Activated CD8-positive, alpha-beta memory T cell treated with anti-CD3 and anti-CD28 coated beads, Interleukin-2, amount 50 U/mL, for 24 hours (primary cell): ENCODE measurements around the gene CACNA1H.

Experiments
- DNase-seq: peaks from one replicate; pipeline ENCODE4 v3.0.0-alpha.2; 2020; ENCODE audit errors: extremely low read depth

The CACNA1H gene

DNA sequence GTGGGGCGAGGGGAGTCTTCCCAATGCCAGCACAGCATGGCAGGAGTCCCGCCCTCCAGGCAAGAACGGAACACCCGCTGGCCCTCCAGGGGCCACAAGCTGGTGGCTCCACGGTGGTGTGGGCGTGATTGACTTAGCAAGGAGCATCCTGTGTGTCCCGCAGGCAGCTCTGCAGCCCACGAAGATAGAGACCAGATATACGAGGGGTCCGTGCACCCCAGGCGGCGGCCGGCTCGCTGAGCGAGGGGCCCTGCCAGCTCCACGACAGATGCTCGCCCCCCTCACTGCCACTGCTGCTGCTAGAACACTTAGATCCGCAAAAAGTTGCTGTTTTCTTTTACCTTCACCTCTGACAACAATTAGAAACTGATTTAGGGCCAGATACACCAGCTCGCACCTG lies 10.0 kb upstream of the CACNA1H start:
- no peak for DNase-seq

DNA sequence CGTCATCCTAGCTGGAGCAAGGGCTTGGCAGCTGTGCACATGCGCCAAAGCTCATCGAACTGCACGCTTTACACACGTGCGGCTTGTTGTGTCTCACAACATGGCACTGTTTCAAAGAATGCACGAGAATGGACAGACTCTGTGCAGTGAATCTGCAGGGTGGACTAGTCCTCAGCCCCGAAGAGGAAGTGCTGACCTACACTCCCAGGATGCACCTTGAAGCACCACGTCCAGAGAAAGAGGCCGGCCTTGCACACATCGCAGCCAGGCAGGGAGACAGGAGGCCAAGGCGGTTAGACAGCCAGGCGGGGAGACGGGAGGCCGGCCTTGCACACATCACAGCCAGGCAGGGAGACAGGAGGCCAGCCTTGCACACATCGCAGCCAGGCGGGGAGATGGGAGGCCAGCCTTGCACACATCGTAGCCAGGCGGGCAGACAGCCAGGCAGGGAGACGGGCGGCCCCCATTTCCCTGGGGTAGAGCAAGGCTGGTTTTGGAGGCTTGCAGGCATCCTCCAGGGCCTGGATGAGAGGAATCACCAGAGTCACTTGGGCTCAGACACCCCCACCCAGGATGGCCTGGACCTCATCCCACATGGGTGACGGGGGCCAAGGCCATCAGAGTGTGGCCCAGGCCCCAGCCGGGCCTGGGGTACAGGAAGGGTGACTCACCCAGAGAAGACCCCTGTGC lies 9.0 kb upstream of the CACNA1H start:
- DNase-seq, result no peak

DNA sequence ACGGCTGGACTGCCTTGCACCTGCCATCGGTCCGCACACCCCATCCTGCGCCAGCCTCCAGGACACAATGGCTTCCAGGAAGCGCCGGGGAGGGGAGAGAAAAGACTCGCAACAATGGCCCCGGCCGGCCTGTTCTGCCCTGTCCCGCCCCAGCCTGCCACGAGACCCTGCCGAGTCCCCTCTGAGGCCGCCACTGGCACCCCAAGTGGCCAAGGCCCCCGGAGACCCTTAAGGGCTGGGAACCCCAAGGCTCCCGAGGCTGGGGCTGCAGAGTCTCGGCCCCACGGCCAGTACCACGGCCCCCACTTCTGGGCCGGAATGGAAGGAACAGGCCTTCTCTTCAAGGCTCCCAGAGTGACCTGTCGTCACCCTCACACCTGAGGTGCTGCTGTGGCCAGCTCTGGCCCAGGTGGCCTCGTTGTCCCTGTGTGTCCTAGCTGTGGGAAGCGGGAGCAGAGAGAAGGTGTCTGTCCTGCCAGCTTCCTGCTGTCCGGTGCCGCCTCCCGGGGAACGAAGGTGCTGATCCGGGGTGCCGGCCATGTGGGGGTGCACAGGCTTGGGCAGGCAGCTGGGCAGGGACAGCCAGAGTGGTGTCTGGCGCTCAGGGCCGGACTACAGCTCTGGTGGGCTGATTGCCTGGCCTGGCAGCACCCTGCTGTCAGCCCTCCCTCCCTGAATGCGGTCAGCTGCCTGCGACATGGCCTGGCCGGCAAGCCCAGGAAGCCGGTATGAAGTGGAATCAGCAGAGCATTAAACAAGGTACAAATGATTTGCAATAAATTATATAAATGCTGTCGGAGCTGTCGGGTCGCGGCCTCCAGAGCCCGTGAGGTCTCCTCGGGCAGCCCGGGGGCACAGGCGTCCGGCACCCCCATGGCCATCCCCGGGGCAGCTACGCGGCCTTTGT lies 8.2 kb upstream of the CACNA1H start:
- DNase-seq, result no peak

DNA sequence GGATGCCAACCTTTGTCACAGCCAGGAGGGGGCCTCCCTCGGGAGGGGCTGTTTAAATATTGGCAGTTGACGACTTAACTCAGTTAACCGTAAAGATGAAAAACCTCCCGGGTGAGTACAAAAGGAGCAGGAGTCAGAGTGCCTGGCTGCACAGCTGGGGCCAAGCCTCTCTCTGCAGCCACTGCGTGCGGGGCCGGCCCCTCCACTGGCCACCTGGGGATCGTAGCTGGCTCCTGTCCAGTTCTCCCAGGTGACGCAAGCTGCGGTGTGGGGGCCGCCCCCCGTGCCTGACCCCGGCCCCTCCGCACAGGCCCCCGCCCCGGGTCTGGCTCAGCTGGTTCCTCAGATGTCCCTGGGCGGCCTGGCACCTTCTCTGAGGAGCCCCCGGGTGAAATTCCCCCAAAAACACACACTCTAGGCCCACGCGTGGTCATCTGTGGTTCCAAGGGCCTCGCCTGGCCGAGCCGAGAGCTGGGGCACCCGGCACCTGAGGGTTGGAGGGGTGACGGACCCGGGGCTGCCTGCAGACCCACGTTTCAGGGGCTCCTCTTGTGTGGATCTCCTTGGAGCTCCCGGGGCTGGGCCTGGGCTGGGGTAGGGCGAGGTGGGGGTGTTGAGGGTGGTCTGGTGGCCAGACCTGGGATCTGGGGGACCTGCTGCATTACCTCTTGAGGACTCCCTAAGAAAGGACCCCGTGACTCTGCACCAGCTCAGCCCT lies 7.4 kb upstream of the CACNA1H start:
- no peak for DNase-seq

DNA sequence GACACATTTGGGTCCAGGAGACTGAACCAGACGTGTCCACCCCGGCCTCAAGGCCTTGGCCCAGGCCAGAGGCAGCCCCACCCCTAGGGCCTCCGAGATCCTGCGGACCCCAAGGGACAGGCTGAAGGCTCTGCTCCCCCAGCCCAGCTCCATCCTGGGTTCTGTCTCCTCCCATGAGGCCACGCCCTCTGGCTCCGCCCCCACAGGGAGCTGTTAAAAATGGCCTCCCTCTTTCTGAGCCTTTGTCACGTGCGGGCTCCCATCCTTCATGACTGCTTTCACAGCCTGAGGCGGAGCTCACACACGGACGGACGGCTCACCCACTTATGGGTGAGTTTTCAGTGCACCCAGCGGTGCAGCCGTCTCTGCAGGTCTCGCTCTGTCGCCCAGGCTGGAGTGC lies 6.5 kb upstream of the CACNA1H start:
- no peak for DNase-seq

DNA sequence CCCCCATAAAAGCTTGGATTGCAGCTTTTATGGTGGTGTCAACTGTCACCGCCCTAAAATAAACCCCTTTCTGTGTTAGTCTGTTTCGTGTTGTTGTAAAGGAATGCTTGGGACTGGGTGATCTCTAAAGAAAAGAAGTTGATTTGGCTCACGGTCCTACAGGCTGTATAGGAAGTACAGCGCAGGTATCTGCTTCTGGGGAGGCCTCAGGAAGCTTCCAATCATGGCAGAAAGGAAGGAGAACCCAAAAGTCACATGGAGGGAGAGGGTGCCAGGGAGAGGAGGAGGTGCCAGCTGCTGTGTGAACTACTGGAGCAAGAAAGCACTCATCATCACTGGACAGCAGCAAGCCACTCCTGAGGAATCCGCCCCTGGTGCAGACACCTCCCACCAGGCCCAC lies 5.9 kb upstream of the CACNA1H start:
- DNase-seq, result no peak

DNA sequence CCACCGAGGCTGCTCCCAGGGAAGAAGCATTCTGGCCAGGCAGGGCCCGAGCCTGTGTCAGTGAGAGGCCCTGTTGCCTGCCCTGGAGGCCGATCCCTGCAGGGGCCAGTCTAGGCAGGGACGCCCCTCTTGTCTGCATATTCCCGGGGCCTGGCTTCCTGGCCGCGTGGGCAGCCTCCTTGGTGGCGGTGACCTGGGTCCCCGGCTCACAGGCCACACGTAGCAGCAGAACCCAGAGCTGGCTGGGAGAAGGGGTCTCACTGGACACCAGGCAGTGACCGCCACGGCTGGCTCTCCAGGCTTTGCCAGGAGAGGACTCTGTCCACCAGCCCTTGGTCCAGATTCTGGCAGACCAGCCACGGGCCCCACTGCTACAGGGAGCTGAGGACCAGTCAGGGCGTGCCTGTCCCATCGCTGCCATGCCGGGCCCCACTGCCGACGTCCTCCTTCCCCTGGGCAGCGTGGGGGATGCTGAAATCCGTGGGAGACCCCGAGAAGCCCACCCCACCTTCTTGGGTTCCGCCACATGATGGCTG lies 3.7 kb upstream of the CACNA1H start:
- no peak for DNase-seq

DNA sequence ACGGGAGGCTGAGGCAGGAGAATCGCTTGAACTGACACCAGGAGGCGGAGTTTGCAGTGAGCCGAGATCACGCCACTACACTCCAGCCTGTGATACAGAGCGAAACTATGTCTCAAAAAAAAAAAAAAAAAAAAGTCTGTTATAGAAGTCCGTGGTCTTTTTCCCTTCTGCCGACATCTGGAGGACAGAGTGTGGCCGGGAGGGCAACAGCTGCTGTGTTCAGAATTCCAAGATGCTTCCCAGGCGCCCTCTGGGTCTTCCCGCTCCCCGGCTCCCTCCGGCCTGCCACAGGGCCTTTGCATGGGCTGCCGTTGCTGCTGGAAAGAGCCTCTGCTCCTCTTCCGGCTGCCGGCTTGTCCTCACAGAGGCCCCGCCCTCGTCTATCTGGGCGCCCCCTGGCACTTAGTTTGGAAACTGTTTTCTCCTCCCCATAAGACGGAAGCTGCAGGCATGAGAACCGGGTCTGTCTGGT lies 2.4 kb upstream of the CACNA1H start:
- DNase-seq, result no peak

DNA sequence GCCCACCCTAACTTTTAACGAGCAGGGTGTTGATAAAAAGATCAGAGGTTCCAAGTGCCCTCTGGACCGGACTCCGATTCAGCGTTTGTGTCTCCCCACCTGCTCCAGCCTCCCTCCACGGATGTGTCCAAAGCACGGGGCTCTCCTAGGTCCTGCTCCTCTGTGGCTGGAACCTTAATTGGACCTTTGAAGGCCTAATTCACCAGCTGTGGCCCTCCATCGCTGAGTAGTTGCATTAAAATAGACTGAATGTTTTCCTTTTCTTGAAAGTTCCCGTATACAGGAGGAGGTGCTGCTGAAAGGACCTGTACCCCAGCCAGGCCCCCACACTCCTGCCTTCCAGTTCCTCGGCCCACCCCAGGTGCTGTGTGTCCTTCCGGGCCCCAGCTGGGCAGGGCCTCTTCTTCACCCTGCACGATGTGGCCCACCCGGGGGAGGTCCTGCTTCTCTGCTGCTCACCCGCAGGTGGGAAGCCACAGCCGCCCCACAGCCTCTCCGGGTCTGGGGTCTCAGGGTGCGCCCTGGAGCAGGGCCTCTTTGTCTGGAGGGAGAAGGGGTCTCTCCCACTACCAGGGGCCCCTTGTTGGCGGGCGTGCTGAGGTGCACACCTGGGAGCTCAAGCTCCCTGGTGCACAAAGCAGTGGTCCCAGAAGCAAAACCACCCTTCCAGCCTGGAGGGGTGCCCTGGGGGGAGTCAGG lies 1.3 kb upstream of the CACNA1H start:
- DNase-seq, result no peak

DNA sequence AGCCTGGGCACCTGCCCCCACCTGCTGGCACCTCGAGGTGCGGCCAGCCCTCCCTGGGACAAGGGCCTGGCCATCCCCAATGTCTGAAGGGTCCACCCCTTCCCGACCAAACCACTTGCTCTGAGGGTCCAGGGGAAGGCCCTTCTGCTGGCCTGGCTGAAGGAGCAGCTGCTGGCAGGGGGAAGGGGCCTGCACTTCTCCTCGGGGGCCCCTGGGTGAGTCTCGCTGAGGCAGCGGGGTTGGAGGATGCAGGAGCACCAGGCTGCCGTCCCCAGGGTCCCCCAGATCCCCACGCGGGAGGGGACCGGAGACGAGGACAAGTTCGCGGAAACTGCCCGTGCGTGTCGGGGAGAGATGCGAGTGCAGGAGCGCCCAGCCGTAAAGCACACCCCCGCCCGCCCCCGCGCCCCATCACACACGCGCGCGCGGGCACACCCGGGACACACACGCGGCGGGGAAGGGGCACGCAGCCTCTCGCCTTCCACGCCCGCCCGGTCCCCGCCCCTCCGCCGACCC lies 725 bp upstream of the CACNA1H start:
- DNase-seq, result no peak

DNA sequence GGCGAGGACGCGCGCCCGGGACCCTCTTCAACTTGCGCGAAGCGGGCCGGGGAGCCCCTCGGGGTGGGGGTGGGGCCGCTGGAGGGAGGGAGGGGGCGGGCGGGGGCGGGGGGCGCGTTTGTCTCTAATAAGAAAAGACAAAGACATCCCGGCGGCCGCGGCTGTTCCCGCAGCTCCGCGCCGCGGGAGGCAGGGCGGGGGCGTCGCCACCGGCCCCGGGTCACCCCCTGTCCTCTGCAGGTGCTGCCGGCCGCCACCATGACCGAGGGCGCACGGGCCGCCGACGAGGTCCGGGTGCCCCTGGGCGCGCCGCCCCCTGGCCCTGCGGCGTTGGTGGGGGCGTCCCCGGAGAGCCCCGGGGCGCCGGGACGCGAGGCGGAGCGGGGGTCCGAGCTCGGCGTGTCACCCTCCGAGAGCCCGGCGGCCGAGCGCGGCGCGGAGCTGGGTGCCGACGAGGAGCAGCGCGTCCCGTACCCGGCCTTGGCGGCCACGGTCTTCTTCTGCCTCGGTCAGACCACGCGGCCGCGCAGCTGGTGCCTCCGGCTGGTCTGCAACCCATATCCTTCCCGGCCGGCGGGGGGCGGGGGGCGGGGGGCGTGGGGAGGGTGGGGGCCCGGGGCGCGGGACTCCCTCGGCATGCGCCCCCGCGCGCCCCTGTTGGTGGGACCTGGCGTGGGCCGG lies 714 bp downstream of the CACNA1H start:
- DNase-seq, result no peak

DNA sequence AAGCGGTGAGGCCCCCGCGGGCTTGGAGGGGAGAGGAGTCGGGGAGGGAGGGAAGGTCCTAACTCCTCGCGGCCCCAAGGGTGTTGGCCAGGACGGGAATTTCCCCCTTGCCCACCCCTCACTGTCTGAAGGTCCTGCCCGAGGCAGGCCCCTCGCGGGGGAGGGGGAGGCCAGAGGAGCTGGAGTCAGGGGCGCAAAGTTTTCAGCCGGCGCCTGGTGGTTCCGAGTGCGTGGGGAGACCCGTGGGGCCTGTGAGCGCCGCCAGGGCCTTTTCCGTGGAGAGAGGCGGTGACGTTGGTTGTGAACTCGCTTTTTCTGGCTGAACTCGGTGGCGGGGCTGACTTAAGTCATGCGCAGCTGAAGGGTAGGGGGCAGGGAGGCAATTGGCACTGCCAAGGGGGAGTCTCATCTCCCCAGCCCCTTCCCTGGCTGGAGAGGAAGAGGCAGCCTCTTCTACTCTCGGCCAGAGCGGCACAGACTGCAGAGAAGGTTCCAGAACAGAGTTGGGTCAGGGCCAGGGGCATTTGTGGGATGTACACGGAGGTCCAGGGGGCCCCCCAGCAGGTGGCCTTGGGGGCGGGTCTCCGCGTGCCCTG lies 1.5 kb downstream of the CACNA1H start:
- DNase-seq, result no peak

DNA sequence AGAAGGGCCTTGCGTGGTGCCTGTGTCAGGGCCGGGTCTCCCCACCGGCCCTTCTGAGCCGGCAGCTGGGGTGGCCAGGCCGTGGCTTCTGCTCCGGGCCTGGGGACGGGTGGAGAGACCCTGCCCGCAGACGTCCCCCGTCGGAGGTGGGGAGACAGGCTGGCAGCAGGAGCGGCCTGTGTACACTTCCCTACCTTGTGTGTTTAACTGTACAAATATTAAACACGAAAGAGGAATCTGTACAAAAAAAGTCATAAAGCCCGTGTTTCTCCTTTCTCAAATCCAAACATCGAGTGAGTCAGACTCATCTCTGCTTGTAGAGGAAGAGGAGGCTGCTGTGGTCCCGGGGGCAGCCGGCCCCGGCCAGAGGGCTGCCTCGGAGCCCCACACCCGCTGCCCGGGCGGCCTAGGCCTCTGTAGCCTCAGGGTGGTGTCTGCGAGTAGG lies 2.0 kb downstream of the CACNA1H start:
- DNase-seq, result no peak

DNA sequence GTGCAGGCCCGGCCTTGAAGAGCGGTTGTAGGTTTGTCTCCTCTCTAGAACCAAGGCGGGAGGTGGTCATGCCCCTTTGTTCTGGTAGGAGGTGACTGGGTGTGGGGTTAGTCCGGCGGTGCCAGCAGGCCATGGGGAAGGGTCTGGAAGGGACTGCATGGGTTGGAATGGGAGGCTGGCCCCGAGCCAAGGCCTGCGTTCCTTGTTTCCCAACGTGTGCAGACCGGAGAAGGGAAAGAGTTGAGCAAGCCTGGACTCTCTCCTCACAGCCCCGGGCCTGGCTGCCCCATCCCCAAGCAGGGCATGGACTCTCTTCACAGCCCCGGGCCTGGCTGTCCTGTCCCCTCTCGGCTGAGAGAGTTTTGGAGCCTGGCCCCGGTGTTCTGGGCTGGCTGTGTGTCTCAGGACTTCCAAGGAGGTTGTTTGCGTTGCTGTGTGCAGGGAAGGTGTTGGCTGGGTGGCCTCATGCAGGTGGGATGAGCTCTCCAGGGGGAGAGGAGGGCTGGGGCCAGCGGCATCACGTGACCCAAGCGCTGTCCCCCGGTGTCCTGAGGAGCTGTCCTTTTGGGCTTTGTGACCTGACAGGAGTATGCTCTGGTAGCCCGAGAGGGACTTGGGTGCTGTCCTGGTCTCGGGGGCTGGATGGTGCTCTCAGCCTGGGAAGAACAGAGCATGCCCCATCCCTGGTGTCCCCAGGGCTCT lies 2.6 kb downstream of the CACNA1H start:
- DNase-seq, result no peak

DNA sequence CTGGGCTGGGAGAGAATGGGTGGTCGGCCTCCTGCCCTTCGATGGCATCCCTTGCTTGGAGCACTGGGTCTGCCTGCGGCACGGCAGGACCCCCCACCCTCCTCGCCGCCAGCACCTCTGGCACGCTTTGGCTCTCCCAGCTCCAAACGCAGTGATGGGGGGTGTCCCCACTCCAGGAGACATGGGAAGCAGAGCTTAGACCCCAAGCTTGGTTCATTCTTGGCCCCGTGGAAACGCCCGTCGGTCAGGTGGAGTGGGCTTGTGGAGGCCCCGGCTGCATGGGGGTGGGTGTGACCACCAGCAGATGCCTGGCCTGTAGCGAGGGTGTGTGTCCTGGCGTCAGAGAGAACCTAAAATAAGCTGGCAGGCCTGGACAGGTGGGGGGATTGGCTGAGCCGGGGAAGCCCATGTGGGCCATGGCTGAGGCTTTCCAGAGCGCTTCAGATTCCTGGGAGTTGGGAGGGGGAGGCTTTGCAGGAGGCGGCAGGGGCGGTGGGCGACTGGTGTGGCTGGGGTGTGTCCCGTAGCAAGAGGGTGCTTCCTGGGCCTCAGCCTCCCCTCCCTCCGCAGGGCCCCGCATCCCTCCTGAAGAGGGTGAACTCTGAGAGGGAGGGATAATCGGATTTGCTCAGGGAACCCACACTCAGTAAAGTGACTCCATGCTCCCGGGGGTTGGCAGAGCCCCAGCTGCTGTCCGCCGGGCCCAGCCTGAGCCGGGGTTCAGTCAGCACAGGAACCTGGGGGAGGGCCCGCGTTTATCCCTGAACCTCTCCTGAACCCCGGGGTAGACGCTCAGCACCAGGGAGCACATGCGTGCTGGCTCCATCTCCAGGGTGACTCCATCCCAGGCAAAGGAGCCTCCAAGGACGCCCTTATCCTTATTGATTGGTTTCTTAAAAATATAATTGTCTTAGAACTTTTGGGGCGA lies 3.4 kb downstream of the CACNA1H start:
- no peak for DNase-seq

DNA sequence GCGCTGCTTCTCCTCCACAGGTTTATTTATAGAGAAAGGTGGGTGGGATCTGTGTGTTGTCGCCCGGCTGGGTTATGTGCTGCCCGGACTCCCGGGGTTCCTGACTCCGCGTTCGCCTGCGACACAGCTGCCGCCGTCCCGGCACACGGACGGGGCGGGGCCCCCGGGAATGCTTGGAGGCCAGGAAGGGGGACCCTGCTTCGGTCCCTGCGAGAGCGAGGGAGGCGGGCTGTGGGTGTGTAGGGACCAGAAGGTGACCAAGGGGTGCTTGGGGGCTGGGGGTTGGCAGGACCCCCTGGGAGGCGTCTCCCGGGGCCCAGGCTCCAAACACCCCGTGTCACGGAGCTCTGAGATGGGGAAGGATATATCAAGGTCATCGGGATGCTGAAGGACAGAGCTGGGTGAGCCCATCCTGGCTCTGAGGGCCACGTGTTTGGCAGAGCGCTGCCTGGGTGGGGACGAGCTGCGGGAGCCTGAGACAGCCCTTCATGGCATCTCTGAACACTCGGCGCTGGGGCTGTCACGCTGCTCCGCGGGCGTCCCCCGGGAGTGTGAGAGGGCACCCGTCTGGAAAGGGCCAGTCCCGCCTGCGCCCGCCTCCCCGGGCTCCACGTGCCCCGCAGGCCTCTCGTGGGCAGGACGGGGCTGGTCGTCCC lies 4.2 kb downstream of the CACNA1H start:
- DNase-seq, result no peak

DNA sequence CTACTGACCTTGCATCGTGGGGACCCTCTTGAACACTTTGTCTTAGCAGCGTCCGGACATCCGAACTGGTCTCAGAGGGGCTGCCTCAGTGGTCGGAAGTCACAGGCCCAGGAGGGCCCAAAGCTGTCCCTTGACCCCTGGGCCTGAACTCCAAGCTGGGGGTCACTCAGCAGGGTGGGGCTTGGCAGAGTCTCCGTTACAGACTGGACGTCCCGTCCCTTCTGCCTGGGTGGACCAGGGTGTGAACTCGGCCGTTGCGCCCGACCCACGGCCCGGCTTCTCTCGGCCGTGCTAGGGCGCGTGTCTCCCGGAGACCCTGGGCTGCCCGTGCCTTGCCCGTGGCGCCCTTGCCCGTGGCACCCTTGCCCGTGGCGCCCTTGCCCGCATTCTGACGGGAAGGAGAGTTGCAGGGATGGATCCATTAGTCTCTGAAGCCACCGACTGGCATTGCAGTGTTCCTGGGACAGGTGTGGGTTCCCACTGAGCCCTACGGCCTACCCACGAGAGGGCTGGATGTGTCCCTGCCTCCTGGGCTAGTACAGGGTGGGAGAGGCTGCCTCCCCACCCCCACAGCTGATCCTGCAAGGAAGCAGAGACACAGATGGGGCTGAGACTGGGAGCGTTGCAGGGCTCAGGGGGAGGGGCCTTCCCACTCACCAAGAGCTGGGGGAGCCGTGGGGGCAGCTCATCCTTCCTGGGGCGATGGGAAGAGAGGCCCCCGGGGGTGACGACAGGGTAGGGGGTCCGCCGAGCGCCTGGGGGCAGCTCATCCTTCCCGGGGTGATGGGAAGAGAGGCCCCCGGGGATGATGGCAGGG lies 4.9 kb downstream of the CACNA1H start:
- no peak for DNase-seq
